ENCODE measurements around the gene AVPI1. TPM values are rescaled to one million over a fixed set of nuclear protein-coding genes. Genes with fewer than 3 reads are reported as not detected.

AVPI1 gene
- total and polyA plus RNA-seq, 2 of the 13 experiments (the other 11 are each of a cell fraction or from before 2014, with no cell fraction given), result 39.8 to 61.2 TPM

GRCh38 chr10:97632949-97633884 lies 53.8 kb downstream of the AVPI1 start, which contains the start of gene MORN4 (continued):
- TF ChIP-seq MXD4 (CRISPR knock-in tag; IDR thresholded peaks at IDR 0.05) (0 out of 2 replicates have a peak, but pooled peaks have one; percentile 27), CBX1 (IDR thresholded peaks at IDR 0.05; ENCODE audit: low read depth) (no peak), RFX3 (CRISPR knock-in tag; IDR thresholded peaks at IDR 0.05) (peak; percentile 97), SP140L (CRISPR knock-in tag; IDR thresholded peaks at IDR 0.05; ENCODE audit: borderline replicate concordance) (no peak), SOX5 (CRISPR knock-in tag; IDR thresholded peaks at IDR 0.05; ENCODE audit: borderline replicate concordance) (no peak), ZC3H13 (CRISPR knock-in tag; IDR thresholded peaks at IDR 0.05) (no peak), IKZF4 (CRISPR knock-in tag; IDR thresholded peaks at IDR 0.05; ENCODE audit: borderline replicate concordance, low read depth, not compliant biosample characterization) (no peak), ZBTB2 (CRISPR knock-in tag; IDR thresholded peaks at IDR 0.05; ENCODE audit: low read depth) (no peak), ZNF333 (CRISPR knock-in tag; IDR thresholded peaks at IDR 0.05; ENCODE audit: borderline replicate concordance) (no peak), SNAPC4 (CRISPR knock-in tag; IDR thresholded peaks at IDR 0.05) (0 out of 2 replicates have a peak, but pooled peaks have one; percentile 48), ARID4A (CRISPR knock-in tag; IDR thresholded peaks at IDR 0.05; ENCODE audit: borderline replicate concordance) (peak; percentile 92), NFKB2 (CRISPR knock-in tag; IDR thresholded peaks at IDR 0.05; ENCODE audit: borderline replicate concordance) (peak; percentile 24; the same call in 1 of the 2 replicates), ETV6 (CRISPR knock-in tag; conservative IDR thresholded peaks at IDR 0.05) (no peak), NCOA1 (CRISPR knock-in tag; IDR thresholded peaks at IDR 0.05) (no peak), NRL (CRISPR knock-in tag; IDR thresholded peaks at IDR 0.05; ENCODE audit: borderline replicate concordance) (0 out of 2 replicates have a peak, but pooled peaks have one; percentile 70), MXD1 (CRISPR knock-in tag; IDR thresholded peaks at IDR 0.05) (no peak), CAMTA2 (CRISPR knock-in tag; IDR thresholded peaks at IDR 0.05; ENCODE audit: borderline replicate concordance) (no peak)

Measured in HepG2 (cell line).